ENCODE results near the gene ACTN1.

Gene ACTN1

GRCh38 chr14:68936980-68937379 lies 42.1 kb downstream of the ACTN1 start:
- no peak for DNase-seq (ENCODE audit: low spot score)
- in situ Hi-C loops (cut with MboI; ENCODE audit: low sequenced_read_pairs, unreplicated experiment) = no loop called here
- TF ChIP-seq CTCF (IDR thresholded peaks at IDR 0.05; ENCODE audit: borderline replicate concordance, control extremely low read depth, extremely low read depth, insufficient read depth, missing control alignments) = no peak

GRCh38 chr14:68936476-68936875 lies 42.6 kb downstream of the ACTN1 start:
- in situ Hi-C loops (cut with MboI; ENCODE audit: low sequenced_read_pairs, unreplicated experiment) = no loop called here
- DNase-seq (ENCODE audit: low spot score) = no peak
- no peak for TF ChIP-seq CTCF (IDR thresholded peaks at IDR 0.05; ENCODE audit: borderline replicate concordance, control extremely low read depth, extremely low read depth, insufficient read depth, missing control alignments)

GRCh38 chr14:68935761-68936214 lies 43.3 kb downstream of the ACTN1 start:
- no peak for TF ChIP-seq CTCF (IDR thresholded peaks at IDR 0.05; ENCODE audit: borderline replicate concordance, control extremely low read depth, extremely low read depth, insufficient read depth, missing control alignments)
- no peak for DNase-seq (ENCODE audit: low spot score)
- in situ Hi-C loops (cut with MboI; ENCODE audit: low sequenced_read_pairs, unreplicated experiment) = no loop called here

GRCh38 chr14:68934066-68934465 lies 45.0 kb downstream of the ACTN1 start:
- no peak for DNase-seq (ENCODE audit: low spot score)
- no peak for TF ChIP-seq CTCF (IDR thresholded peaks at IDR 0.05; ENCODE audit: borderline replicate concordance, control extremely low read depth, extremely low read depth, insufficient read depth, missing control alignments)
- in situ Hi-C loops (cut with MboI; ENCODE audit: low sequenced_read_pairs, unreplicated experiment) = no loop called here

GRCh38 chr14:68932686-68933085 lies 46.4 kb downstream of the ACTN1 start:
- no peak for TF ChIP-seq CTCF (IDR thresholded peaks at IDR 0.05; ENCODE audit: borderline replicate concordance, control extremely low read depth, extremely low read depth, insufficient read depth, missing control alignments)
- no peak for DNase-seq (ENCODE audit: low spot score)
- in situ Hi-C loops (cut with MboI; ENCODE audit: low sequenced_read_pairs, unreplicated experiment) = no loop called here

GRCh38 chr14:68932231-68932630 lies 46.9 kb downstream of the ACTN1 start:
- DNase-seq (ENCODE audit: low spot score) = no peak
- in situ Hi-C loops (cut with MboI; ENCODE audit: low sequenced_read_pairs, unreplicated experiment) = no loop called here
- TF ChIP-seq CTCF (IDR thresholded peaks at IDR 0.05; ENCODE audit: borderline replicate concordance, control extremely low read depth, extremely low read depth, insufficient read depth, missing control alignments) = no peak

All from GM13976 (cell line).